Measurements from ENCODE around the gene SH3BP1. TPM values are rescaled to one million over a fixed set of nuclear protein-coding genes. Genes with fewer than 3 reads are reported as not detected.

Gene SH3BP1
- total RNA-seq, 4 donors from 2014 or later, result 2.9 to 4.9 (median 3.2) TPM

DNA sequence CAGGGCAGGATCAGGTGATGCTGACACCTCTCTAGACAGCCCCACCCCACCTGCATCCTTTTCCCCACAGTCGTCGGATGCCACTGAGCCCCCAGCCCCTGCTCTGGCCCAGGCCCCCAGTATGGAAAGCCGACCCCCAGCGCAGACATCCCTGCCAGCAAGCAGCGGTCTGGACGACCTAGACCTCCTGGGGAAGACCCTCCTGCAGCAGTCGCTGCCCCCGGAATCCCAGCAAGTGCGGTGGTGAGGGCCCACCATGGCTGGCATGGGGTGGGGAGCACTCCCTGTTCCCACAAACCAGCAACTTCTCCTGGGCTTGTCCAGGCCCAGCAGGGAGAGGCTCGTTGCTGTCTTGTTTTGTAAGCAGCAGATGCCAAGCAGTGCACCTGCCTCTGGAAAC is 9.5 kb upstream of the SH3BP1 start:
- no peak for ATAC-seq
- peaks cover 0 to 68% of the 10 kb centered on the region in 2 donors for H3K36me3 ChIP-seq
- TF ChIP-seq EP300 (IDR thresholded peaks at IDR 0.05) (no peak), POLR2AphosphoS5 (IDR thresholded peaks at IDR 0.05) (no peak), CTCF (IDR thresholded peaks at IDR 0.05) (no peak), POLR2A (IDR thresholded peaks at IDR 0.05) (no peak)
- no peaks in the 10 kb centered on the region for H3K27me3 ChIP-seq
- H3K4me1 ChIP-seq, result peaks cover 0 to 61% (median 44%) of the 10 kb centered on the region in 3 donors
- no CpG with 5 or more reads among the region's 10 CpGs for WGBS, 2 donors (ENCODE audit: low coverage in 1 of 2)
- no peak overlapping the region for H3K27ac ChIP-seq
- no peaks in the 10 kb centered on the region for H3K9me3 ChIP-seq
- H3K4me3 ChIP-seq, result no peak overlapping the region

- no peaks in the 10 kb centered on the region for H3K9me3 ChIP-seq
- 92% methylated on average over 4 of the region's 9 CpGs; no CpG with 5 or more reads in 1 of the 2 donors for WGBS, 2 donors (ENCODE audit: low coverage in 1 of 2)
- peaks cover 0 to 56% (median 44%) of the 10 kb centered on the region in 3 donors for H3K4me1 ChIP-seq
- no peak for TF ChIP-seq POLR2A (IDR thresholded peaks at IDR 0.05)
- TF ChIP-seq EP300 (IDR thresholded peaks at IDR 0.05), result no peak
- TF ChIP-seq CTCF (IDR thresholded peaks at IDR 0.05), result no peak
- TF ChIP-seq POLR2AphosphoS5 (IDR thresholded peaks at IDR 0.05), result no peak
- ATAC-seq, result no peak
- no peak overlapping the region for H3K27ac ChIP-seq
- peaks cover 0 to 61% of the 10 kb centered on the region in 2 donors for H3K36me3 ChIP-seq
- no peak overlapping the region for H3K4me3 ChIP-seq
- no peaks in the 10 kb centered on the region for H3K27me3 ChIP-seq
Measured at GRCh38 chr22:37630839-37631435, 8.5 kb upstream of the SH3BP1 start.

DNA sequence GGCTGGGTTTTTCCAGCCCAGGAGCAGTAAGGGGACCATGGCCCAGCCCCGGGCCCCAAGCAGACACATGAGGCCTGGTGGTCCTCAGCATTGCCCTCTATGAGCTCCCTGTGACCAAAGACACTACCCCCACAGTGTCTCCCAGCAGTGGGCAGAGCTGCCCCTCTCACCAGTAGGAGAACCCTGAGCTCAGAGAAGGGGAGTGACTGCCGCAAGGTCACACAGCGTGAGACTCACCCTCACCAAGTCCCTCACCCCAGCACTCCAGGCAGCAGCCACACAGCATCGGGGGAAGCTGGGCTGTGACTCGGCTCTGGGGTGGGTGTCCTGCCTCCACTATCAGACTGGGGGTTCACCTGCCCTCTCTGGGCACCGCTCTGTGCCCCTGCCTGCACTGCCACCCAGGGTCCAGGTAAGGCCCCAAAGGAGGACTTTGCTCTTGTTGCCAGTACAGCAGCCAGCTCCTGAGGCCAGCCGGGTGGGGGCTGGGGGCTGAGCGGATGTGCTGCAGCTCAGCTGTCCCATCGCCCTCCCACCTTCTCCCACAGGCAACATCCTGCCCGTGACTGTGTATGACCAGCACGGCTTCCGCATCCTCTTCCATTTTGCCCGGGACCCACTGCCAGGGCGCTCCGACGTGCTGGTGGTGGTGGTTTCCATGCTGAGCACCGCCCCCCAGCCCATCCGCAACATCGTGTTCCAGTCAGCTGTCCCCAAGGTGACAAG is 7.9 kb upstream of the SH3BP1 start:
- H3K27ac ChIP-seq, result peak overlapping the region in 2 of 4 donors; percentile 79 to 85
- no peak overlapping the region for H3K4me3 ChIP-seq
- H3K4me1 ChIP-seq, result peaks cover 0 to 55% (median 40%) of the 10 kb centered on the region in 3 donors
- no peak for ATAC-seq
- WGBS, 2 donors (ENCODE audit: low coverage in 1 of 2), result 90% methylated on average over 5 of the region's 19 CpGs; no CpG with 5 or more reads in 1 of the 2 donors
- no peaks in the 10 kb centered on the region for H3K27me3 ChIP-seq
- no peak for TF ChIP-seq POLR2AphosphoS5 (IDR thresholded peaks at IDR 0.05)
- TF ChIP-seq POLR2A (IDR thresholded peaks at IDR 0.05), result no peak
- TF ChIP-seq EP300 (IDR thresholded peaks at IDR 0.05), result no peak
- no peak for TF ChIP-seq CTCF (IDR thresholded peaks at IDR 0.05)
- no peaks in the 10 kb centered on the region for H3K9me3 ChIP-seq
- H3K36me3 ChIP-seq, result peaks cover 0 to 58% of the 10 kb centered on the region in 2 donors

GRCh38 chr22:37632174-37633088 is 7.0 kb upstream of the SH3BP1 start:
- Histone ChIP-seq H3K27ac (peak overlapping the region in 3 of 4 donors; percentile 79 to 85 (median 80)), H3K4me1 (peaks cover 0 to 52% (median 32%) of the 10 kb centered on the region in 3 donors), H3K27me3 (no peaks in the 10 kb centered on the region), H3K36me3 (peaks cover 0 to 57% of the 10 kb centered on the region in 2 donors), H3K9me3 (no peaks in the 10 kb centered on the region), H3K4me3 (no peak overlapping the region)
- no peak for ATAC-seq
- TF ChIP-seq CTCF (IDR thresholded peaks at IDR 0.05) (no peak), EP300 (IDR thresholded peaks at IDR 0.05) (no peak), POLR2AphosphoS5 (IDR thresholded peaks at IDR 0.05) (no peak)
- WGBS, 2 donors (ENCODE audit: low coverage in 1 of 2), result 83% methylated on average over 1 of the region's 14 CpGs; no CpG with 5 or more reads in 1 of the 2 donors

All from gastroesophageal sphincter (tissue), 4 donors.